ENCODE data around the gene PRRX2.

PRRX2 gene

DNA sequence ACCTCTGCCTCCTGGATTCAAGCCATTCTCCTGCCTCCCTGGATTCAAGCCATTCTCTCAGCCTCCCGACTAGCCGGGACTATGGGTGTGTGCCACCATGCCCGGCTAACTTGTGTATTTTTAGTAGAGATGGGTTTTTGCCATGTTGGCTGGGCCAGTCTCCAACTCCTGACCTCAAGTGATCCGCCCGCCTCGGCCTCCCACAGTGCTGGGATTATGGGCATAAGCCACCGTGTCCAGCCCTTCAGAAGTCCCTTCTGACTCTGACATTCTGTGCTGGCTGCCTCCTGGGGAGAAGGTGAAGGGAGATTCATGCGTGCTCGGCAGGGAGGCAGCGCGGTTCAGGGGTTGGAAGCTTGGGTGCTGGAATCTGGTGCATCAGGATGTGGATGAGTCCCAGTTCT, 28.8 kb downstream of the PRRX2 start:
- Histone ChIP-seq H3K9ac (ENCODE audit: low read length in 2 of 2) (no peak overlapping the region), H3K36me3 (ENCODE audit: control insufficient read depth in 2 of 2, insufficient read depth in 2 of 2, low read length in 2 of 2) (no peaks in the 10 kb centered on the region), H3K27ac (ENCODE audit: low read length) (no peak overlapping the region), H3K9me3 (ENCODE audit: control insufficient read depth in 2 of 2, low read length in 2 of 2) (no peaks in the 10 kb centered on the region), H3K27me3 (ENCODE audit: control insufficient read depth in 1 of 2, insufficient read depth in 2 of 2, low read length in 2 of 2) (no peaks in the 10 kb centered on the region), H3K4me3 (ENCODE audit: low read length in 2 of 2) (no peak overlapping the region), H3K4me1 (ENCODE audit: control insufficient read depth, insufficient read depth, low read length) (peaks cover 17% of the 10 kb centered on the region)

DNA sequence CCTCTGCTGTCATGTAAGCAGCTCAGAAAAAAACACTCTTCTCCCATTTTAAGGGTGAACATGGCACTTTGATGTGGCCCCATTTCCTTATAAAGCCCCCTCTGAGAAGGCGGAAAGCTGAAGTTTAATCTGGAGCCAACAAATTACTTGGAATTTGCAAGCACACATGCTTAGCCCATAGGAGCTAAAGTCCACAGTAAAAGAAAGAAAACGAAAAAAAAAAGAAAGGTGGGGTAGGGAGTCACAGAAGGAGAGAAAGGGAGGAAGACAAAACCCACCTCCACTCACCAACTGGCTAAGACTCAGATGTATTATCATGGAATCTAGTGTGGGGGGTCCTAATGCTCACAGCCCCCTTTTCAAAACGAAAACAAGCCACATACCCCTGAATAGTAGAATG, 30.4 kb downstream of the PRRX2 start:
- no peak overlapping the region for H3K4me3 ChIP-seq (ENCODE audit: low read length in 2 of 2)

DNA sequence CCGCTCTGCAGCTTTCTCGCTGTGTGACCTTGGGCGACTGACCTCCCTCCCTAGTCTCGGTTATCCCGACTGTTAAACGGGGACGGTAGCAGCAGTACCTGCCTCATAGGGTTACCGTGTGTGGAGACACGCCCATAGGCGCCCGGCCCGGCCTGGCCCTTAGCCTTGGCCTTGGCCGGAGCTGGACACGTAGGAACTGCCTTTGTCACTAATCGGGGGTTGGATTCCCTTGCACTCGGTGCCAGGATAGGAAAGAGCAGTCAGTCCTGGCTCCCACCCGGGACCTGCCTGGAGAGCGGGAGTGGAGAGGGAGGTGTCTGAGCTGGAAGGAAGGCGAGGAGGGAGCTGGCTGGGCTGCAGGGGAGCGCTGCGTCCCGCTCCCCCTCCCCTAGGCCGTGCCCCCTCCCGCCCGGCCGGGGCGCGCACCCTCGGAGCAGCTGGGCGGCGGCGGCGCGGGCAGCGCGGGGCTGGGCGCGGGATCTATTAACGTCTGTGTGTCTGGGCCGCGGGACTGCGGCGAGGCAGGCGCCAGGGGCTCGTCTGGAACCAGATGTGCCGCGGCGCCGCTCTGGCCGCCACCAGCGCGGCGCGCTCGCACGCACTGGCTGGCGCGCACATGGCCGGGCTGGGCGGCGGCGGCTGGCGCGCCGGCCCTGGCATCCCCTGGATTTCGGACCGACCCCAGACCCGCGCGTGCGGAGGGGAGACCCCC, 31.7 kb downstream of the PRRX2 start:
- Histone ChIP-seq H3K9me3 (ENCODE audit: control insufficient read depth in 2 of 2, low read length in 2 of 2) (no peaks in the 10 kb centered on the region), H3K9ac (ENCODE audit: low read length in 2 of 2) (peak overlapping the region in 1 of 2 donors; percentile 38), H3K4me3 (ENCODE audit: low read length in 2 of 2) (peak overlapping the region; percentile 65 to 68), H3K36me3 (ENCODE audit: control insufficient read depth in 2 of 2, insufficient read depth in 2 of 2, low read length in 2 of 2) (no peaks in the 10 kb centered on the region), H3K27me3 (ENCODE audit: control insufficient read depth in 1 of 2, insufficient read depth in 2 of 2, low read length in 2 of 2) (no peaks in the 10 kb centered on the region), H3K4me1 (ENCODE audit: control insufficient read depth, insufficient read depth, low read length) (peaks cover 17% of the 10 kb centered on the region), H3K27ac (ENCODE audit: low read length) (peak overlapping the region; percentile 18)

More for the DNA sequence above, 30.4 kb downstream of the PRRX2 start:
- Histone ChIP-seq H3K27me3 (ENCODE audit: control insufficient read depth in 1 of 2, insufficient read depth in 2 of 2, low read length in 2 of 2) (no peaks in the 10 kb centered on the region), H3K9ac (ENCODE audit: low read length in 2 of 2) (no peak overlapping the region), H3K36me3 (ENCODE audit: control insufficient read depth in 2 of 2, insufficient read depth in 2 of 2, low read length in 2 of 2) (no peaks in the 10 kb centered on the region), H3K9me3 (ENCODE audit: control insufficient read depth in 2 of 2, low read length in 2 of 2) (no peaks in the 10 kb centered on the region), H3K4me1 (ENCODE audit: control insufficient read depth, insufficient read depth, low read length) (peaks cover 17% of the 10 kb centered on the region), H3K27ac (ENCODE audit: low read length) (no peak overlapping the region)

DNA sequence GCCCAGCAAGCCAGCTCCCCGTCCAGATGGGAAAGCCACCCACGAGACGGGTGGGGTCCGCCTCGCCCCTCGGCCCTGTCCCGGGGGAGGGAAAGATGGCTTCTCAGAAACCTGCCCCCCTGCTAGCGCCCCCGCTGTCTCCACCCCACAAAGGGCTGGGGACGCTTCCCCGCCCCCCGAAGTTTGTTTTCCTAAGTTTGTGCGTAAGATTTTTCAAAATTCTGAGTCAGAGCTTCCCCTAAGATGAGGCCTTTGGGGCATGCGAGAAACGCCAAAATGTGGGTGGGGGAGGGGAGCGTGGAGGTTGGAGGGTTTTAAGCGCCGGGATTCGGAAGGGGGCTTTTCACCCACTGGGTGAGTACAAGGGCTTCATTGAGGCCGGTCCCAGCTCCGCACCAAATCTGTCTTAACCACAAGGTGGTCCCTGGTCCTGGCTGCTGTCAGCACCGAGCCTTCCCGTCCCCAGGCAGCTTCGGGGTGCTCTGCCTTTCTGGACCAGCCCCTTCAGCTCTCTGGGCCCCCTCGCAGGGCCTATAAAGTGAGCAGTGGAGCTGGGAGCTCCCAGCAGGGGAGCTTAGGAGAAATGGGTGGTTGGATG, 32.3 kb downstream of the PRRX2 start:
- no peak overlapping the region for H3K27ac ChIP-seq (ENCODE audit: low read length)
- H3K4me3 ChIP-seq (ENCODE audit: low read length in 2 of 2) = peak overlapping the region; percentile 25 to 68
- H3K9ac ChIP-seq (ENCODE audit: low read length in 2 of 2) = peak overlapping the region in 1 of 2 donors; percentile 22
- no peaks in the 10 kb centered on the region for H3K9me3 ChIP-seq (ENCODE audit: control insufficient read depth in 2 of 2, low read length in 2 of 2)
- H3K36me3 ChIP-seq (ENCODE audit: control insufficient read depth in 2 of 2, insufficient read depth in 2 of 2, low read length in 2 of 2) = no peaks in the 10 kb centered on the region
- H3K4me1 ChIP-seq (ENCODE audit: control insufficient read depth, insufficient read depth, low read length) = peaks cover 21% of the 10 kb centered on the region
- no peaks in the 10 kb centered on the region for H3K27me3 ChIP-seq (ENCODE audit: control insufficient read depth in 1 of 2, insufficient read depth in 2 of 2, low read length in 2 of 2)

DNA sequence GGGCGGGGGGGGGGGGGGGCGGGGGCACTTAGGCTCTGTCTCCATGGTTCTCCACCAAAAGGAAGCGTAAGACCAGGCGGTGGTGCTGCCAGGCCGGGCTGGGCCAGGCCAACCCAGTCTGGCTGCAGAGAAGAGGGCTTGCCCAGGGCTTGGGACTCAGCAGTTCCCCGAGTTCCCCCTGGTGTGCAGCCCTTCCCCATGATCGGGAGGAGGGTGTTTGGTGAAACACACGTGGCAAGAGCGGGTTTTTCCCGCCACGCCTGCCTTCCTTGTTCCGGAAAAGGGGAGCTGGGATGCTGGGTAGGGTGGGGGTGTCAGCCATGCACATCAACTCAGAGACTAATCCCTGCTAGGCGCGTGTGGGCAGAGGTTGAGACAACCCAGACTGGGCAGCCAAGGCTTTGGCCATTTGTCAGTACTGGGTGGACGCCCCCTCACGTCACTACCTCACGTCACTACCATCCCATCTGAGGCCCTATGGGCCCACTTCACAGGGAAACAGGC, 32.9 kb downstream of the PRRX2 start:
- Histone ChIP-seq H3K4me1 (ENCODE audit: control insufficient read depth, insufficient read depth, low read length) (peaks cover 27% of the 10 kb centered on the region), H3K9ac (ENCODE audit: low read length in 2 of 2) (no peak overlapping the region), H3K9me3 (ENCODE audit: control insufficient read depth in 2 of 2, low read length in 2 of 2) (no peaks in the 10 kb centered on the region), H3K4me3 (ENCODE audit: low read length in 2 of 2) (no peak overlapping the region), H3K27me3 (ENCODE audit: control insufficient read depth in 1 of 2, insufficient read depth in 2 of 2, low read length in 2 of 2) (no peaks in the 10 kb centered on the region), H3K36me3 (ENCODE audit: control insufficient read depth in 2 of 2, insufficient read depth in 2 of 2, low read length in 2 of 2) (no peaks in the 10 kb centered on the region), H3K27ac (ENCODE audit: low read length) (no peak overlapping the region)

DNA sequence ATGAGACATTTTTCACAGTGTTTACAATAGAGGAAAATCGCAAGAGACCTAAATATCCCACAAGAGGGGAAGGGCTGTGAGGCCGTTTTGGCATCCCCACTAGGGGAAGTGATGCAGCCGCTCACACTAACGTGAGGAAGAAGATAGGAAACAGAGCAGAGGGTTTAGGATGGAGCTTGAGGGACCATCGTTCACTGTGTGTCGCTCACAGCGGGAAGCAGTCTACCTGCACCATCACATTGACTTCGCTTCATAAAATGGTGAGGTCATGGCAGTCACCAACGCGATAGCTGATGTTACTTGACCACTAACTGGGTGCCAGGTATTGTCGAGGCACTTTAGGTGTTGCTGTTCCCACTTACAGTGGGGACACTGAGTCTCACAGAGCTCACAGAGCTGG, 35.6 kb downstream of the PRRX2 start:
- no peak overlapping the region for H3K27ac ChIP-seq (ENCODE audit: low read length)
- no peaks in the 10 kb centered on the region for H3K27me3 ChIP-seq (ENCODE audit: control insufficient read depth in 1 of 2, insufficient read depth in 2 of 2, low read length in 2 of 2)
- no peak overlapping the region for H3K9ac ChIP-seq (ENCODE audit: low read length in 2 of 2)
- no peaks in the 10 kb centered on the region for H3K9me3 ChIP-seq (ENCODE audit: control insufficient read depth in 2 of 2, low read length in 2 of 2)
- peaks cover 37% of the 10 kb centered on the region for H3K4me1 ChIP-seq (ENCODE audit: control insufficient read depth, insufficient read depth, low read length)
- H3K4me3 ChIP-seq (ENCODE audit: low read length in 2 of 2) = no peak overlapping the region
- H3K36me3 ChIP-seq (ENCODE audit: control insufficient read depth in 2 of 2, insufficient read depth in 2 of 2, low read length in 2 of 2) = no peaks in the 10 kb centered on the region

DNA sequence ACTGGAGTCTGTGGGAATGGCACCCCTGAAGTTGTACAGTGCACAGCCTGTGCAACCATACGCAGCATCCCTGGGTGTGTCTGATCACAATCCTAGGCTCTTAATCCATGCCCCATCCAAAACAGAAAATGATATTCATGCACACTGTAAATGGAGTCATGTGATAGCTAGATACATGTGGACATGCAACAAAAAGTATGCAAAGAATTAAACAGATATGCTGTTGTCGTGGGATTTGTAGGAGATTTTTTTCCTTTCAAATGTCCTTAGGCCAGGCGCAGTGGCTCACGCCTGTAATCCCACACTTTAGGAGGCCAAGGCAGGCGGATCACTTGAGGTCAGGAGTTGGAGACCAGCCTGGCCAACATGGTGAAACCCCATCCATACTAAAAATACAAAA, 36.1 kb downstream of the PRRX2 start:
- Histone ChIP-seq H3K27me3 (ENCODE audit: control insufficient read depth in 1 of 2, insufficient read depth in 2 of 2, low read length in 2 of 2) (no peaks in the 10 kb centered on the region), H3K4me1 (ENCODE audit: control insufficient read depth, insufficient read depth, low read length) (peaks cover 37% of the 10 kb centered on the region), H3K9ac (ENCODE audit: low read length in 2 of 2) (no peak overlapping the region), H3K9me3 (ENCODE audit: control insufficient read depth in 2 of 2, low read length in 2 of 2) (no peaks in the 10 kb centered on the region), H3K4me3 (ENCODE audit: low read length in 2 of 2) (no peak overlapping the region), H3K36me3 (ENCODE audit: control insufficient read depth in 2 of 2, insufficient read depth in 2 of 2, low read length in 2 of 2) (no peaks in the 10 kb centered on the region), H3K27ac (ENCODE audit: low read length) (no peak overlapping the region)

DNA sequence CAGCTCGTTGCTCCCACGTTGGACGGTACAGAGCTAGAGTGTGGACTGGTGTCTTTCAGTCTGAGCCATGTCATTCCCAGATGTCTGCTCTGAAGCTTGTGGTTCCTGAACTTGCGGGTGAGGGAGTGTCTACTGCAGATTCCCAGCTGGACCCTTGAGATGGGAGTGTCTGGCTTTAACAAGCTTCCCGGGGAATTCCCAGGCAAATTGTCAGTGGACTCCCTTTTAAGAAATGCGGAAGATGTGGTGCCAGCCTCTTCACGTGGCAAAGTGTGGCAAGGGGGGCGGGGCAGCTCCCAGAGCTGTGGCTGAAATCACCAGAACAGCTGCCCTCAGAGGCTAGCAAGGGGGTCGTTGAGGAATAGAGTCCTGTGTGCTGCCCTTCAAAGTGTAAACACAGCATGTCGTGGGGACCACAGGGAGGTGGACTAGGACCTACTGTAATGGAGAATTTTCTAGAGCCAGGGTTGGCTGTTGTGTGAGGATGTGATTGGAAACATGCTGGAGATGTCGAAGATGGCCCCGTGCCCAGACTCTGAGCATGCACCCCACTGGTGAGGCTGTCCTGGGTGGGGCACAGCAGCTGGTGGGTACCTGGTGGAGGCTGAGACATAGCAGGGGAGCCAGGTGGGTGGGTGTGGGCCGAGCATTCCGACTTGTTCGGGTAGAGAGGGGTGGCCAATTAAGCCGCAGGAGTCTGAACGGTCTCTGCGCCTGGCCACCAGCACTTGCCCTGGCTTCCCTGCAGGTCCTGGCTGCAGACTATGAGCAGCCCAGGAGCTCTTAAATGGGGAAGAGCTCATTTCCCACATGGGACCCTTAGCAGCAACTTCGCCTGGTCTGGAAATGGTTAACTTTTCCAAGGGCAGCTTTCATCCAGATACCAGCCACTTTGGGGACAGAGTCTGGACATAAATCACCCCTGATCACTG, 37.4 kb downstream of the PRRX2 start:
- Histone ChIP-seq H3K27me3 (ENCODE audit: control insufficient read depth in 1 of 2, insufficient read depth in 2 of 2, low read length in 2 of 2) (no peaks in the 10 kb centered on the region), H3K4me3 (ENCODE audit: low read length in 2 of 2) (peak overlapping the region in 1 of 2 donors; percentile 55), H3K9me3 (ENCODE audit: control insufficient read depth in 2 of 2, low read length in 2 of 2) (no peaks in the 10 kb centered on the region), H3K36me3 (ENCODE audit: control insufficient read depth in 2 of 2, insufficient read depth in 2 of 2, low read length in 2 of 2) (no peaks in the 10 kb centered on the region), H3K27ac (ENCODE audit: low read length) (peak overlapping the region; percentile 76), H3K4me1 (ENCODE audit: control insufficient read depth, insufficient read depth, low read length) (peaks cover 24% of the 10 kb centered on the region), H3K9ac (ENCODE audit: low read length in 2 of 2) (no peak overlapping the region)

DNA sequence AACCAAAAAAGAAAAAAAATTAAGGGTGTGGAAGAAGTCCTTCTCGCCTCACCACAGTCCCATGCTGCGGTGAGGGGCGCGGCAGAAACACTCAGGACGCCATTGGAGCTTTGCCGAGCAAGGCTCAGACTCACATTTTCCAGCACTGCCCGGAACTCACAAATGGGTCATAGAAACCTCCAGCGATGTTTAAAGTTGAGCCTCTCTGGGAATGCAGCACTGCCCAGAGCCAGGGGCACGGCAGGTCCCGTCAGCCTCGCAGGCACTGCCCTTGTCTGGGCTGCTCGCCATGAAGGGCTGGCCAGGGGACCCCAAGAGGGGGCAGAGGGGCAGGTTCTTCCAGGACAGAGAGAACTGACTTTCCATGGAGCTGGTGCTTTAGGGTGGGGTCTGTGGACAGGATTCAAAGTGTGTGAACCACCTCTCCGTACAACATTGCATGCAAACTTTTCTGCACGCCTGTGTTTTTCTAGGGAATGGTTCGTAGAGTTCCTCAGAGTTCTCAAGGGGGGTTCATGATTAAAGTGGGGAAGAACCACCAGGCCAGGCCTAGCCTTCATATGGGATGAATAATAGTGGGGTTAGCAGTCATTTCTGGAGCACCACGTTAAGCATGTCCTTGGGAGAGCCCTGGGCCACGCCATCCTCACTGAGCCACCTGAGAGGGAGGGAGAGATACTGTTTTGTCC, 38.4 kb downstream of the PRRX2 start:
- peak overlapping the region; percentile 76 for H3K27ac ChIP-seq (ENCODE audit: low read length)
- peaks cover 24% of the 10 kb centered on the region for H3K4me1 ChIP-seq (ENCODE audit: control insufficient read depth, insufficient read depth, low read length)
- no peak overlapping the region for H3K9ac ChIP-seq (ENCODE audit: low read length in 2 of 2)
- peak overlapping the region in 1 of 2 donors; percentile 55 for H3K4me3 ChIP-seq (ENCODE audit: low read length in 2 of 2)
- no peaks in the 10 kb centered on the region for H3K36me3 ChIP-seq (ENCODE audit: control insufficient read depth in 2 of 2, insufficient read depth in 2 of 2, low read length in 2 of 2)
- H3K27me3 ChIP-seq (ENCODE audit: control insufficient read depth in 1 of 2, insufficient read depth in 2 of 2, low read length in 2 of 2) = no peaks in the 10 kb centered on the region
- no peaks in the 10 kb centered on the region for H3K9me3 ChIP-seq (ENCODE audit: control insufficient read depth in 2 of 2, low read length in 2 of 2)

DNA sequence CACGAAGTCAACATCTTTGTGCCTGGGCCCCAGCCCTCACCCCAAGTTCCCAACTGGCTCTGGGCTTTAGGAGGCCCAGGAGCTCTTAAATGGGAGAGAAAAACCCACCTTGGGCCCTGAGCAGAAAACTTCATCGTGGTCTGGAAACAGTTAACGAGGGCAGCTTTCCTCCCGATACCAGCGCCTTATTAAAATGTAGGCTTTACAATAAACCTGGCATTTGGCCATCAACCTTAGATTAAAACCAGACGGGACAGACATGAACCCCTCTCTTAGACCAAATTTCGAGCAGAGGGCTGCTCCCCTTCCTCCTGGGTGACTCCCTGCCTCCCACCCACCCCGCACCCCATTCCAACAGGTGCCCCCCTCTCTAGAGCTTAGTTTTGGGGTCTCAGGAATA, 39.4 kb downstream of the PRRX2 start:
- H3K4me1 ChIP-seq (ENCODE audit: control insufficient read depth, insufficient read depth, low read length) = peaks cover 24% of the 10 kb centered on the region
- H3K27me3 ChIP-seq (ENCODE audit: control insufficient read depth in 1 of 2, insufficient read depth in 2 of 2, low read length in 2 of 2) = no peaks in the 10 kb centered on the region
- H3K9me3 ChIP-seq (ENCODE audit: control insufficient read depth in 2 of 2, low read length in 2 of 2) = no peaks in the 10 kb centered on the region
- H3K36me3 ChIP-seq (ENCODE audit: control insufficient read depth in 2 of 2, insufficient read depth in 2 of 2, low read length in 2 of 2) = no peaks in the 10 kb centered on the region
- H3K27ac ChIP-seq (ENCODE audit: low read length) = peak overlapping the region; percentile 76
- no peak overlapping the region for H3K9ac ChIP-seq (ENCODE audit: low read length in 2 of 2)
- no peak overlapping the region for H3K4me3 ChIP-seq (ENCODE audit: low read length in 2 of 2)

Measured in stomach smooth muscle (tissue), 2 donors.